ENCODE results near the gene CTSW.
A peak's percentile ranks its signal among the peaks of the same experiment; 100 is the strongest.
"Not testable (repeated sequence)": the region's sequence is repeated elsewhere in the genome, so short reads cannot be mapped to it uniquely, and the experiment has no call there.

CTSW gene

DNA sequence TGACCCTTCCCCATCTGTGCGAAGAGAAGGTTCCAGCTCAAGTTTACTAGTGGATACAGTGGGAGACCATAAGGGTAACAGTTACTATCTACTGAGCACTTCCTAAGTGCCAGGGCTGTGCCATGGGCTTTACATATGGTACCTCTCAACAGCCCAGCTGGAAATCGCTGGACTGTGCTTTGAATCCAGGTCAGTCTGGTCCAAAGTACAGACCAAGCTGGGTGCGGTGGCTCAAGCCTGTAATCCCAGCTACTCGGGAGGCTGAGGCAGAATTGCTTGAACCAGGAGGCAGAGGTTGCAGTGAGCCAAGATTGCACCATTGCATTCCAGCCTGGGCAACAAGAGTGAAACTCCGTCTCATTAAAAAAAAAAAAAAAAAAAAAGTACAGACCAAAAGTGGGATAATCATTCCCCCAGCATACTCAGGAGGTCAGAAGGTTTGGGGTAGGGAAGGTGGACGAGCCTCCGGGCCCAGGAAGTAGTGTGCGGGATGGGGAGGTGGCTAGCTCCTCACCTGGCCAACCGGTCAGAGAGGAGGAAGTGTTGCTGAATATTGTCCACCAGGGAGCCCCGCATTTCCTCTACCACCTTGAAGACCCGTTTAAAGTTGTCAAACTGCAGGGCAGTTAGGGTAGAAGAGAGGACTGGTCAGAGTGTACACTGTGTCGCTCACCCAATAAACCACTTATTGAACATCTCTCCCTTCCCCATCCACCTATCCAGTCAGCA lies 6.3 kb downstream of the CTSW start:
- DNase-seq (ENCODE audit: low spot score): no peak

- no peak for DNase-seq (ENCODE audit: low spot score)
Observed at GRCh38 chr11:65886826-65887722, 7.4 kb downstream of the CTSW start.

DNA sequence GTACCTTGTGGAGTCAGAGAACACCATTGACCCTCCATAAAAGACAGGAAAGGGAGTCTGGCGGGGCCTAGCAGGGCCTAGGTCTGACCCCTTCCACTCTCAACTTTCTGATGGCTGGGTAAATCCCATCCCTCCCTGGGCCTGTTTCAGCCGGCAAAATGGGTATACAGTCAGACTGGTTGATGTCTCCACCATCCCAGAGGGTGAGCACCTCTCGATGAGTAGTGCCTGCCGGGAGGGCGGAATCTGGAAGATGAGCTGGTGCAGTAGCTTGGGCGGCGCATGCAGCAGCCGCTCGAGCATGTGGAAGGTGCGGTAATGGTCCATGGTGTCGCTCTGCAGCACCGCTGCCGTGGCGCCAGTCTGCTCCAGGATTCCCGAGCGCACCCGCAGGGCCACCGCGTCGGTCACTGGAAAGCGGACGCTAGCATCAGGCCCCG lies 8.1 kb downstream of the CTSW start:
- DNase-seq (ENCODE audit: low spot score): no peak

DNA sequence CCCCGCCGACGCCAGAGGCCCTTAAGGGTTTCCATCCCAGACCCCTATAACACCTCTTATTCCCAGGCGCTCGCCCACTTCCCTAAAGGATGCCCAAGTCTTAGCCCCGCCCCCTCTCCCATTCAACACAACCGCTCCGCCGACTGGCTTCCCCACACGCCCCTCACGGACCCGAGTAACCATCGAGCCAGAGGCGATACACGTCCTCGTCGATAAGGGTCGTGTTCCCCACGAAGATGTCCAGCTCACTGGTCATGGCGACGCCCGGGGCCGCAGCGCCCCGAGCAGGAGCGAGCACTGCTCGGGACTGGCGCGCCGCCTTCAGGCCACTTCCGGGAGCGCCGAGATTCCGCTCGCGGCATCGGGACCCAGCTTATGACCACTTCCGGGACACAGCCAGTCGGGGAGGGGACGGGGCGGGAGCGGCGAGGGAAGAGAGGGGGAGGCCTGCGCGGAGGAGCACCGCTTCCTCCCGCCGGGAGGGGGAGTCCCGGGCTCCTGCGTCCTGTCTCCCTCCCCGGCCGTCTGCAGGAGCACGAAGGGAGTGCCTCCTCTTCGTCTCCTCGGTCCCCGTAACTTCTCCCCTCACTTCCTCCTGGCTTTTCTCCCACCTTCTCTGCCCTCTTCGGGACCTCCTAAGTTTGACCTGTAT lies 8.7 kb downstream of the CTSW start, which contains the start of gene FIBP:
Gene FIBP (minus strand): TSS at position 309 of the 652 bp plus-strand sequence. CDS start 53 bp downstream, at position 256.
- peak; percentile 95 for DNase-seq (ENCODE audit: low spot score)

DNA sequence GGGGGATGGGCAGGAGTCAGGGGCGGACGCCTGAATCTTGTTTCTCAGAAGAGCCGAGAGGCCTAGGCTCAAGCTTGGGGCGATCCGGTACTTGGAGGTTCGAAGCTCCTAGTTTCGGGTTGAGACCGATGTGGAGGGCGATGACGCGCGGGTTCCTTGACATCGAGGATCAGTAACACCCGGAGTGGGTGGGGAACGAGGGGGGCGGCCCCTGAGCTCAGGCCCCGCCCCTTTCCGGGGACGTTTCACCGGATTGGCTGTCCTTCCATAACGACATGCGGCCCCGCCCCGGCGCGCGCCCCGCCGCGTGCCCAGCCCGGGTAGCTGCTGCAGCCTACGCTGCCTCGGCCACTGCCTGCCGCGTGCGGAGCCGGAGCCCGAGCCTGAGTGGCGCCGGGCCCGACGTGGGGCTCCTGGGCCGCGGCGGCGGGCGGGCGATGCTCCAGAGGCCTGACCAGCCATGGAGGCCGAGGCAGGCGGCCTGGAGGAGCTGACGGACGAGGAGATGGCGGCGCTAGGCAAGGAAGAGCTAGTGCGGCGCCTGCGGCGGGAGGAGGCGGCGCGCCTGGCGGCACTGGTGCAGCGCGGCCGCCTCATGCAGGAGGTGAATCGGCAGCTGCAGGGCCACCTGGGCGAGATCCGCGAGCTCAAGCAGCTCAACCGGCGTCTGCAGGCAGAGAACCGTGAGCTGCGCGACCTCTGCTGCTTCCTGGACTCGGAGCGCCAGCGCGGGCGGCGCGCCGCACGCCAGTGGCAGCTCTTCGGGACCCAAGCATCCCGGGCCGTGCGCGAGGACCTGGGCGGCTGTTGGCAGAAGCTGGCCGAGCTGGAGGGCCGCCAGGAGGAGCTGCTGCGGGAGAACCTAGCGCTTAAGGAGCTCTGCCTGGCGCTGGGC lies 10.9 kb downstream of the CTSW start, which contains the start of gene CCDC85B:
Gene CCDC85B (plus strand): TSS at position 350 of the 895 bp plus-strand sequence. CDS start 111 bp downstream, at position 461.
- peak; percentile 97 for DNase-seq (ENCODE audit: low spot score)

- DNase-seq (ENCODE audit: low spot score): no peak
Observed at GRCh38 chr11:65891219-65892136, 11.8 kb downstream of the CTSW start.

DNA sequence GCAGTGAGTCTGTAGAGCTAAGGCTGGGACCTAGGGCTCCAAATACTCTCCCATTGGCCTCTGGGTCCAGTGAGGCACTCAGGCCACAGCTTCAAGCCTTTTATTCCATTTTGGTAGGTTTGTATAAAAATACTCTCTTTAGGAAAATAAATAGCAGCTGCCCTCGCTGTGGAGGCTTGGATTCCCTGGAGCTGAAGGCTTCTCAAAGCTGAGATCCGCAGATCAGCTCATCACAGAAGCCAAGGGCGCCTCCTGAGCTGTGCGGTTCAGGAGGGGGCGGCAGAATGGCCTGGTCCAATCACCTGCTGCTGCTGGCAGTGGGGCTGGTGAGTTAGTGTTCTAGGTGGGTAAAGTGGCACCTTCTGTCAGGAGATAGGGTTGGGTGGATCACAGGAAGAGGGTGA lies 12.5 kb downstream of the CTSW start:
- DNase-seq (ENCODE audit: low spot score): not testable (repeated sequence)

GRCh38 chr11:65892661-65893317 lies 13.2 kb downstream of the CTSW start:
- DNase-seq (ENCODE audit: low spot score): no peak

- DNase-seq (ENCODE audit: low spot score): no peak
Observed at GRCh38 chr11:65894034-65894591, 14.5 kb downstream of the CTSW start.

DNA sequence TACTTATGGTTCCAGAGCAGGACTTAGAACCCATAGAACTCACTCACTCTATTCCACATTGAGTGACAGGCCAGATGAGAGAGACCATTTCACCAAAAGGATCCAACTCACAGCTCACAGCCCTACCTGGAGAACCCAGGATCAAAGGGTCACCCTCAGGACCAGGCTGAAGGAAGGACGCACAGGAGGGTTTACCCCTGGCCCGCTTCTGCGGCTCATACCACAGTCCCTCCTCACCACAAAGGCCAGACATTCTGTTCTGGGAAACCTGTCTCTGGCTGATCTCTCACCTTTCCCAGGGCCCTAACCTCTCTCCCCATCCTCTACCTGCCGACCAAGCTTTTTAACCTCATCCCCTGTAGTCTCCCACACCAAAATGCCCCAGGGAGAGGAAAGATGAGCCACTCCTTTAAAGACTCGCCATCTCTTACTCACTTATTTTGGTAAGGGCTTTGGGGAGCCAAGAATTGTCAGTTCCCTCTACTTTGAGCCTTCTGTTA lies 15.9 kb downstream of the CTSW start:
- no peak for DNase-seq (ENCODE audit: low spot score)

GRCh38 chr11:65896034-65896999 lies 16.7 kb downstream of the CTSW start:
- DNase-seq (ENCODE audit: low spot score): no peak

- no peak for DNase-seq (ENCODE audit: low spot score)
Observed at GRCh38 chr11:65897020-65897471, 17.4 kb downstream of the CTSW start.

GRCh38 chr11:65898656-65899355 lies 19.2 kb downstream of the CTSW start:
- DNase-seq (ENCODE audit: low spot score): no peak

GRCh38 chr11:65899356-65900124 lies 19.9 kb downstream of the CTSW start:
- DNase-seq (ENCODE audit: low spot score): peak; percentile 85

DNA sequence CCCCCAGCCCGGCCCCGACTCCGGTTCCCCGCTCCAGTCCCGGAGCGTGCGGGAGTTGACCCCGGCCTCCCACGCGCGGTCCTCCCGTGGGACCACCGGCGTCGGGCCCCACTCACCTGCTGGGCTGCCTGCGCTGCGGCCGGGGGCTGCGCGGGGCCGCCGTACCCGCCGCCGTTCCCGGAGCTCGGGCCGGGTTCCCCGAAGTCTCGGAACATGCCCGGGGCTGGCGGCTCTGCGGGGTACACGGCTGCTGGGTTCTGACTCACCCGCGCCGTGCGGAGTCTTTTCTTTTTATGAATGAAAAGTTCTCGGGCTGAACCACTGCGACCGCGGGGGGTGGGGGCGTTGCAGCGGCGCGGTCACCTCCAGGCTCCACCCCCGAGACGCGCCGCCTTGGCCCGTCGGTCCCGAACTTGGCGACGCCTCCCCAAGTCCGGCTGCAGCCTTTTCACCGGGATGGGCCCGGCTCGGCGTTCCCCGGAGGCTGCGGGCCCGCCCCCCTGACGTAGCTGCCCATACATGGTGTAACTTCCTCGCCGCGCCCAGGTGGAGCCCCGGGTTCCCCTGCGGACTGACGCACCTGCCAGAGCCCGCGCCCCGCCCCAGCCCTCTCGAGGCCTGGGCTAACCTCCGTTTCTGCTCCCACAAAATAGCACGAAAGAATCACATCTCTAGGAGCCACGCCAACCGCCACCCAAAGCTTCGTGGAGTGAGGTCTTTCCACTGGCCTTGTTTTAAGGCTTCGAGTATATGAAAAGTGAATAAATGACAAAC lies 20.7 kb downstream of the CTSW start, which contains the start of gene FOSL1:
Gene FOSL1 (minus strand): TSS at position 264 of the 774 bp plus-strand sequence. CDS start 49 bp downstream, at position 215.
- DNase-seq (ENCODE audit: low spot score): peak; percentile 91

DNA sequence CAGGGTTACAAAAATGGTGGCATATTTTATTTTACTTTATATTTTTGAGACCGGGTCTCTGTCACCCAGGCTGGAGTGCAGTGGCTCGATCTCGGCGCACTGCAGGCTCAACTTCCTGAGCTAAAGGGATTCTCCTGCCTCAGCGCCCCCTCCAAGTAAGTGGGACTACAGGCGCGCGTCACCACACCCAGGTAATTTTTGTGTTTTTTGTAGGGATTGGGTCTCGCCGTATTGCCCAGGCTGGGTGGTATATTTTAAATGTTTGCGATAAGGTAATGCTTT lies 21.2 kb downstream of the CTSW start:
- DNase-seq (ENCODE audit: low spot score): no peak

All from hematopoietic multipotent progenitor cell treated with erythropoietin and hydrocortisone succinate and interleukin-3 and kit ligand, for 15 days (in vitro differentiated cells).